Measurements from ENCODE around the gene DDX27.

Gene DDX27

GRCh38 chr20:49276961-49277785 lies 58.0 kb downstream of the DDX27 start:
- no peak for TF ChIP-seq CTCF (conservative IDR thresholded peaks at IDR 0.05; ENCODE audit: low read depth, low read length)
- no peak for DNase-seq (ENCODE audit: low read depth)
- peak overlapping the region; percentile 64 for H3K4me3 ChIP-seq (ENCODE audit: low read depth, low read length)

- TF ChIP-seq CTCF (conservative IDR thresholded peaks at IDR 0.05; ENCODE audit: low read depth, low read length), result no peak
- DNase-seq (ENCODE audit: low read depth), result no peak
- H3K4me3 ChIP-seq (ENCODE audit: low read depth, low read length), result peak overlapping the region; percentile 64
Measured at GRCh38 chr20:49277786-49278035, 58.5 kb downstream of the DDX27 start.

- peak within 1 kb of the TSS; percentile 64 for H3K4me3 ChIP-seq (ENCODE audit: low read depth, low read length)
- peak; percentile 98 for DNase-seq (ENCODE audit: low read depth)
- TF ChIP-seq CTCF (conservative IDR thresholded peaks at IDR 0.05; ENCODE audit: low read depth, low read length), result no peak
Measured at GRCh38 chr20:49278036-49278817, 59.0 kb downstream of the DDX27 start, which contains the start of gene ZNFX1. ZNFX1 (minus strand) TSS chr20:49278057; CDS start chr20:49275839, 2,218 bp downstream.

- H3K4me3 ChIP-seq (ENCODE audit: low read depth, low read length), result peak overlapping the region; percentile 64
- no peak for TF ChIP-seq CTCF (conservative IDR thresholded peaks at IDR 0.05; ENCODE audit: low read depth, low read length)
- peak; percentile 48 for DNase-seq (ENCODE audit: low read depth)
Measured at GRCh38 chr20:49278818-49279676, 59.8 kb downstream of the DDX27 start.

GRCh38 chr20:49279677-49280462 lies 60.7 kb downstream of the DDX27 start:
- H3K4me3 ChIP-seq (ENCODE audit: low read depth, low read length), result peak overlapping the region; percentile 64
- DNase-seq (ENCODE audit: low read depth), result no peak
- TF ChIP-seq CTCF (conservative IDR thresholded peaks at IDR 0.05; ENCODE audit: low read depth, low read length), result no peak

- TF ChIP-seq CTCF (conservative IDR thresholded peaks at IDR 0.05; ENCODE audit: low read depth, low read length), result no peak
- DNase-seq (ENCODE audit: low read depth), result no peak
- peak overlapping the region; percentile 64 for H3K4me3 ChIP-seq (ENCODE audit: low read depth, low read length)
Measured at GRCh38 chr20:49280463-49281058, 61.3 kb downstream of the DDX27 start.
